GM23338 (cell line): Measurements from ENCODE around the gene CATSPERZ. TPM values are rescaled to one million over a fixed set of nuclear protein-coding genes. Genes with fewer than 3 reads are reported as not detected.
A peak's percentile ranks its signal among the peaks of the same experiment; 100 is the strongest.

Experiments
- ATAC-seq: fragments of 200-7000 bp; cut with Tn5 transposase; 3 replicates; pipeline ENCODE4 v1.9.1; 2020
- DNase-seq: peaks from one replicate; pipeline ENCODE4 v3.0.0-alpha.2; 2015; ENCODE audit warnings: low spot score
- H2AFZ ChIP-seq: fragments of 200-600 bp; sonication (generic); 2 replicates; pipeline ENCODE4 v1.8.0; 2016; ENCODE audit warnings: antibody characterized with exemption, mild to moderate bottlenecking, moderate library complexity
- H3F3A ChIP-seq: fragments of 200-600 bp; sonication (generic); replicated peaks from 2 replicates; pipeline ENCODE4 v1.8.0; 2017; ENCODE audit warnings: antibody characterized with exemption, mixed run types, low read depth
- H3K27ac ChIP-seq: fragments of 200-600 bp; sonication (generic); 2 replicates; pipeline ENCODE4 v1.6.1; 2016; ENCODE audit warnings: low read depth
- H3K27me3 ChIP-seq: fragments of 200-600 bp; sonication (generic); 2 replicates; pipeline ENCODE4 v1.8.0; 2016; ENCODE audit warnings: mild to moderate bottlenecking, mixed run types, moderate library complexity; ENCODE audit not compliant: insufficient read depth
- H3K36me3 ChIP-seq: fragments of 200-600 bp; sonication (generic); 2 replicates; pipeline ENCODE4 v1.8.0; 2016; ENCODE audit warnings: mild to moderate bottlenecking; ENCODE audit not compliant: insufficient read depth
- H3K4me1 ChIP-seq: fragments of 200-600 bp; sonication (generic); 2 replicates; pipeline ENCODE4 v1.8.0; 2016; ENCODE audit warnings: mild to moderate bottlenecking, moderate library complexity; ENCODE audit not compliant: insufficient read depth
- H3K4me2 ChIP-seq: fragments of 200-600 bp; sonication (generic); 2 replicates; pipeline ENCODE4 v1.7.1; 2017; ENCODE audit warnings: mixed run types
- H3K4me3 ChIP-seq: fragments of 200-600 bp; sonication (generic); 2 replicates; pipeline ENCODE4 v1.6.1; 2016; ENCODE audit warnings: mixed run types
- H3K79me2 ChIP-seq: fragments of 200-600 bp; sonication (generic); replicated peaks from 2 replicates; pipeline ENCODE4 v1.8.0; 2017; ENCODE audit warnings: mild to moderate bottlenecking; ENCODE audit not compliant: insufficient read depth
- H3K9me2 ChIP-seq: fragments of 200-600 bp; sonication (generic); 2 replicates; pipeline ENCODE4 v1.8.0; 2017; ENCODE audit not compliant: insufficient read depth
- H4K20me1 ChIP-seq: fragments of 200-600 bp; sonication (generic); replicated peaks from 2 replicates; pipeline ENCODE4 v1.8.0; 2017; ENCODE audit warnings: mild to moderate bottlenecking; ENCODE audit not compliant: insufficient read depth
- H3K27ac Mint-ChIP-seq: 2 replicates; pipeline ENCODE4 v1.8.0; 2020; ENCODE audit warnings: inconsistent platforms, mild to moderate bottlenecking, moderate library complexity, mixed read lengths
- H3K27me3 Mint-ChIP-seq: 3 replicates; pipeline ENCODE4 v1.8.0; 2022; ENCODE audit warnings: low read depth, mild to moderate bottlenecking, moderate library complexity, mixed read lengths, inconsistent platforms; ENCODE audit not compliant: insufficient read depth, poor library complexity
- H3K36me3 Mint-ChIP-seq: 3 replicates; pipeline ENCODE4 v1.8.0; 2021; ENCODE audit warnings: low read depth, mild to moderate bottlenecking, inconsistent platforms, moderate library complexity, mixed read lengths
- H3K4me1 Mint-ChIP-seq: 3 replicates; pipeline ENCODE4 v1.8.0; 2020; ENCODE audit warnings: mild to moderate bottlenecking, inconsistent platforms, mixed read lengths
- H3K4me3 Mint-ChIP-seq: 3 replicates; pipeline ENCODE4 v1.8.0; 2021; ENCODE audit warnings: moderate library complexity, mild to moderate bottlenecking, inconsistent platforms, mixed read lengths
- H3K9me3 Mint-ChIP-seq: 3 replicates; pipeline ENCODE4 v1.8.0; 2020; ENCODE audit warnings: moderate library complexity, mild to moderate bottlenecking, inconsistent platforms, mixed read lengths
- CREB1 ChIP-seq: fragments of 250-450 bp; sonication (Bioruptor Pico); IDR thresholded peaks from 2 replicates; pipeline ENCODE4 v1.5.0; 2020; ENCODE audit warnings: low read depth, mild to moderate bottlenecking, moderate library complexity
- EZH2 ChIP-seq: fragments of 200-600 bp; sonication (generic); IDR thresholded peaks from one replicate; pipeline ENCODE4 v1.8.0; 2017; ENCODE audit warnings: antibody characterized with exemption, mild to moderate bottlenecking, low read depth; ENCODE audit not compliant: unreplicated experiment
- EZH2phosphoT487 ChIP-seq: fragments of 200-600 bp; sonication (generic); IDR thresholded peaks from one replicate; pipeline ENCODE4 v1.8.1; 2018; ENCODE audit warnings: antibody characterized with exemption; ENCODE audit not compliant: unreplicated experiment
- JUNB ChIP-seq: IDR thresholded peaks from one replicate; pipeline ENCODE4 v1.6.1; 2016; ENCODE audit warnings: antibody characterized with exemption; ENCODE audit not compliant: unreplicated experiment
- NANOG ChIP-seq: IDR thresholded peaks from 2 replicates; pipeline ENCODE4 v1.6.1; 2016; ENCODE audit warnings: antibody characterized with exemption, borderline replicate concordance
- POLR2AphosphoS5 ChIP-seq: IDR thresholded peaks from 2 replicates; pipeline ENCODE4 v1.6.1; 2016; ENCODE audit warnings: antibody characterized with exemption, low read depth
- polyA plus RNA-seq: library from polyadenylated mRNA; unstranded; fragments of >200 nt; fragmentation: Nextera tagmentation; extraction: Ambion mirVana; gene quantifications from 2 replicates; pipeline ENCODE4 v1.2.1, GENCODE V29; 2016
- total RNA-seq: library from RNA; depleted of rRNA; stranded (reverse); fragments of >200 nt; shearing (Covaris generic); gene quantifications from 2 replicates; pipeline ENCODE4 v1.2.3, GENCODE V29; 2014
- TF ChIP-seq, protein P1 (sequence below): IDR thresholded peaks from 2 replicates; pipeline ENCODE4 v1.6.1; 2016; ENCODE audit warnings: antibody characterized with exemption
- TF ChIP-seq, protein P2 (sequence below), 2 experiments: fragments of 200-600 bp in 1 of 2; sonication (generic) in 1 of 2; conservative IDR thresholded peaks; 2 replicates each; pipeline versions ENCODE4 v1.5.1 to v1.6.1; 2016 to 2017; ENCODE audit warnings: antibody characterized with exemption in 2 of 2, low read depth in 2 of 2, mild to moderate bottlenecking in 2 of 2, moderate library complexity in 1 of 2

The CATSPERZ gene
- total and polyA plus RNA-seq, 2 experiments from 2014 or later = 0.99 TPM; not detected in 1

DNA sequence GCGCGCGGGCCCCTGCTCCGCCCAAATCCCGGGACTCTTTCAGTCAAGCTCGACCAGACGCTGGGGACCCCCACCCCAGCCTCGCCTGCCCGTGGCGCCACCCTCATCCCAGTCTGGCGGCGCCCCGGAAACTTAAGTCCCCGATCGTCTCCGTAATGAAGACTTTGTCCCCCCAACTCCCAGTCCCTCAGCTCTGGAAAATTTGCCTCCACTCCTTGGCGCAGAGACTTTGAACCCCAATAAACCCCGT lies 48.5 kb upstream of the CATSPERZ start (continued):
- TF ChIP-seq, protein P1, sequence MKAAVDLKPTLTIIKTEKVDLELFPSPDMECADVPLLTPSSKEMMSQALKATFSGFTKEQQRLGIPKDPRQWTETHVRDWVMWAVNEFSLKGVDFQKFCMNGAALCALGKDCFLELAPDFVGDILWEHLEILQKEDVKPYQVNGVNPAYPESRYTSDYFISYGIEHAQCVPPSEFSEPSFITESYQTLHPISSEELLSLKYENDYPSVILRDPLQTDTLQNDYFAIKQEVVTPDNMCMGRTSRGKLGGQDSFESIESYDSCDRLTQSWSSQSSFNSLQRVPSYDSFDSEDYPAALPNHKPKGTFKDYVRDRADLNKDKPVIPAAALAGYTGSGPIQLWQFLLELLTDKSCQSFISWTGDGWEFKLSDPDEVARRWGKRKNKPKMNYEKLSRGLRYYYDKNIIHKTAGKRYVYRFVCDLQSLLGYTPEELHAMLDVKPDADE = no peak
- TF ChIP-seq JUNB = no peak
- no peak for TF ChIP-seq NANOG

DNA sequence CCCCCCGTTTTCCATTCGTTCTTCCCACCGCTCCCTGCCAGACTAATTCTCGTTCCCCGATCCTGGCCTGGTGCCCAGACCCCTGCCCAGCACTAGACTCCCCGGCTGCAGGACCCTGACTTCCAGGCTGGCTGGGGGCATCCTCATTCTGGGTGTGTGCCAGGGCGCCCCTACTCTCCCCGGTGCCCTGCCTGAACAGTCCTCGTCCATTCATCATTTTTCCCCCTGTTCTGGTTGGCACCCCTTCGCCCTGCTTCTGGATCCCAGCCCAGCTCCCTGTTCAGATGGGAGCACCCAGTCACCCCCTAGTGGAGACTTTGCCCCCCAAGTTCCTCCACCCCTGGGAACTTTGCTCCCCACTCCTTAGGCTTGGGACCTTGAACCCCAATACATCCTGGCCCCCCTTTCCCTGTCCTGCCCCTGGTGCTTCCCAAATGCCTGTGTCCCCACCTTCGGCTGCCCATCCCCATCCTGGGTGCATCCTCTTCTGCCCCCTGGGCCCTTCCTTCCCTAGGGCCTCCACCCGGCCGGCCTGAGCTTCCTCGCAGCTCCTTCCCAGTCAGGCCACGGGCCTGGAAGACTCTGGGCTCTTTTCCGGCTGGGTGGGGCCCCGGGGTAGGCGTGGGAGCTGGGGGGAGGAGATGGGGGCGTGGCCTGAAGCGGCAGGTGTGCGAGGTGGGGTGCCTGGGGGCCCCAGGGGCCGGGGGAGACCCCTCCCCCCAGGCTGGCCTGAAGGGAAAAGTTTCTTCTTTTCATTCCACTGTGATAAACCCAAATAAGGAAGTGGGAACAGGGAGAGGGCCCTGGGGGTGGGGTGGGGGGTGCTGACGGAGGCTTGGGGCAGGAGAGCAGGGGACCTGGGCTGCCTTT lies 47.9 kb upstream of the CATSPERZ start:
- Histone ChIP-seq H3K9me2 (no peaks in the 10 kb centered on the region), H3K4me2 (peak overlapping the region; percentile 98), H4K20me1 (no peaks in the 10 kb centered on the region; the same call in none of the 2 replicates), H2AFZ (no peak overlapping the region), H3K4me3 (peak overlapping the region; percentile 94), H3F3A (peaks cover 30% of the 10 kb centered on the region), H3K79me2 (peaks cover 19% of the 10 kb centered on the region), H3K4me1 (peaks cover 32% of the 10 kb centered on the region), H3K36me3 (0 out of 2 replicates have a peak, but pooled peaks cover 5% of the 10 kb centered on the region), H3K27me3 (no peaks in the 10 kb centered on the region), H3K27ac (peak overlapping the region; percentile 59; the same call in 1 of the 2 replicates)
- Mint-ChIP-seq H3K4me3 (peak overlapping the region; percentile 92), H3K27me3 (peaks cover 28% of the 10 kb centered on the region), H3K27ac (peak overlapping the region; percentile 69; the same call in 1 of the 2 replicates), H3K9me3 (no peaks in the 10 kb centered on the region), H3K4me1 (peaks cover 39% of the 10 kb centered on the region), H3K36me3 (peaks cover 16% of the 10 kb centered on the region)
- DNase-seq = peak; percentile 66
- TF ChIP-seq, protein P1 = no peak
- TF ChIP-seq, protein P2, sequence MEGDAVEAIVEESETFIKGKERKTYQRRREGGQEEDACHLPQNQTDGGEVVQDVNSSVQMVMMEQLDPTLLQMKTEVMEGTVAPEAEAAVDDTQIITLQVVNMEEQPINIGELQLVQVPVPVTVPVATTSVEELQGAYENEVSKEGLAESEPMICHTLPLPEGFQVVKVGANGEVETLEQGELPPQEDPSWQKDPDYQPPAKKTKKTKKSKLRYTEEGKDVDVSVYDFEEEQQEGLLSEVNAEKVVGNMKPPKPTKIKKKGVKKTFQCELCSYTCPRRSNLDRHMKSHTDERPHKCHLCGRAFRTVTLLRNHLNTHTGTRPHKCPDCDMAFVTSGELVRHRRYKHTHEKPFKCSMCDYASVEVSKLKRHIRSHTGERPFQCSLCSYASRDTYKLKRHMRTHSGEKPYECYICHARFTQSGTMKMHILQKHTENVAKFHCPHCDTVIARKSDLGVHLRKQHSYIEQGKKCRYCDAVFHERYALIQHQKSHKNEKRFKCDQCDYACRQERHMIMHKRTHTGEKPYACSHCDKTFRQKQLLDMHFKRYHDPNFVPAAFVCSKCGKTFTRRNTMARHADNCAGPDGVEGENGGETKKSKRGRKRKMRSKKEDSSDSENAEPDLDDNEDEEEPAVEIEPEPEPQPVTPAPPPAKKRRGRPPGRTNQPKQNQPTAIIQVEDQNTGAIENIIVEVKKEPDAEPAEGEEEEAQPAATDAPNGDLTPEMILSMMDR (conservative IDR thresholded peaks at IDR 0.05; ENCODE audit: low read depth in 2 of 2) = peak; percentile 48 to 52
- TF ChIP-seq CREB1 (CRISPR knock-in tag) (0 out of 2 replicates have a peak, but pooled peaks have one; percentile 3), POLR2AphosphoS5 (peak; percentile 64), EZH2phosphoT487 (no peak)
- peak; percentile 14 for ATAC-seq

DNA sequence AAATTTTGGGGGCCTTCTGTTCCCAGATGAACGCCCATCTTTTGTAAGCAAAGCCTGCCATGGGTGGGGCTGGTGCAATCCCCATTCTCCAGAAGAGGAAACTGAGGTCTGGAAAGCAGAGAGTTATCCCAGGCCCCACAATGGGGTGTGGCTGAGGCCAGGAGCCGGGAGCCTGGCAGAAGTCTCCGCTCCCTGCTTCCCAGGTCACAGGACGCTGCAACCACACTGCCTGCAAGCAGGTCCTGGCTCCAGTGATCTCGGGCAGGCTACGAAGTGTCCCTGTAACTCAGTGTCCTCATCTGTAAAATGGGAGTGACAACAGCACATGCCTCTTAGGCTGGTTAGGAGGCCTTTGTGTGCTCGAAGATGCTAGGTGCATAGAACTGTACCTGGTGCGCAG lies 47.1 kb upstream of the CATSPERZ start:
- Histone ChIP-seq H2AFZ (no peak overlapping the region), H3K27ac (peak overlapping the region; percentile 59; the same call in 1 of the 2 replicates), H3K9me2 (no peaks in the 10 kb centered on the region), H3K36me3 (0 out of 2 replicates have a peak, but pooled peaks cover 5% of the 10 kb centered on the region), H3F3A (peaks cover 26% of the 10 kb centered on the region), H3K4me1 (peaks cover 28% of the 10 kb centered on the region), H3K27me3 (no peaks in the 10 kb centered on the region), H4K20me1 (no peaks in the 10 kb centered on the region; the same call in none of the 2 replicates), H3K79me2 (peaks cover 19% of the 10 kb centered on the region), H3K4me2 (peak overlapping the region; percentile 98), H3K4me3 (peak overlapping the region; percentile 94)
- H3K36me3 Mint-ChIP-seq = peaks cover 20% of the 10 kb centered on the region
- peaks cover 29% of the 10 kb centered on the region for H3K27me3 Mint-ChIP-seq
- ATAC-seq (no peak), DNase-seq (no peak)
- peaks cover 35% of the 10 kb centered on the region for H3K4me1 Mint-ChIP-seq
- H3K4me3 Mint-ChIP-seq = peak overlapping the region; percentile 92
- no peaks in the 10 kb centered on the region for H3K9me3 Mint-ChIP-seq
- H3K27ac Mint-ChIP-seq = no peak overlapping the region
- TF ChIP-seq CREB1 (CRISPR knock-in tag) (no peak), EZH2 (no peak)
- TF ChIP-seq, protein P2 (conservative IDR thresholded peaks at IDR 0.05; ENCODE audit: low read depth in 2 of 2) = no peak
